Measurements from ENCODE around the gene SH2D7. TPM values are rescaled to one million over a fixed set of nuclear protein-coding genes. Genes with fewer than 3 reads are reported as not detected.

The SH2D7 gene
- polyA plus RNA-seq, 2 of the 4 experiments (the other 2 are of a cell fraction): not detected

DNA sequence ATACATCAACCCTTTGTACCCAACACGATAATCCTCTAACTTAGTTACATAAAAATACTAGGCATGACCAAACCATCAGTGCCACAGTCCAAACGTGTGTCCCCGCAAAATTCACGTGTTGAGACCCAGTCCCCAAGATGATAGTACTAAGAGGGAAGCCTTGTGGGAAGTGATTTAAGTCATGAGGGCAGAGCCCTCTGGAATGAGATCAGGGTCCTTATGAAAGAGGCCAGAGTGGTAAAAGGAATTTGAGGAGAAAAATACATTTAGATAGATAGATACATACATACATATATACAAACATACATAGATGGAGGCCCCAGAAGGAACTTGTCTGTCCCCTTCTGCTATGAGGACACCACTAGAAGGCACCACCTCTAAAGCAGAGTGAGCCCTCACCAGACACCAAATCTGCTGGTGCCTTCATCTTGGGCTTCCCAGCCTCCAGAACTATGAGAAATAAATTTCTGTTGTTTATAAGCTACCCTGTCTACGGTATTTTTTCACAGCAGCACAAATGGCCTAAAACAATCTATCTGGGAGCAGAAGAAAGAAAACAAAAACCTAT, 22.8 kb upstream of the SH2D7 start:
- peaks cover 42% of the 10 kb centered on the region for H3K4me1 ChIP-seq
- no peak for FAIRE-seq
- H3K4me2 ChIP-seq: peak overlapping the region; percentile 31; the same call in 1 of the 3 replicates
- CTCF ChIA-PET: interaction anchor here (1.0 to 5.8 kb wide), 5 partner anchors 10 to 171 kb away, joined by 3 to 32 read pairs (median 7); no protein-coding TSS in a partner anchor
- no peak for DNase-seq (ENCODE audit: low read depth in 1 of 2, low spot score in 1 of 2)
- no peak overlapping the region for H3K4me3 ChIP-seq
- H3K27ac ChIP-seq: 0 out of 6 replicates have a peak overlapping the region, but pooled peaks of 1 of the 2 experiments have one; percentile 3
- POLR2A ChIA-PET: no interaction called here
- no peaks in the 10 kb centered on the region for H3K9me3 ChIP-seq
- TF ChIP-seq CEBPB (IDR thresholded peaks at IDR 0.05): no peak
- no peak for TF ChIP-seq RCOR1 (IDR thresholded peaks at IDR 0.05; ENCODE audit: low read depth, low read length)
- TF ChIP-seq CBX2 (IDR thresholded peaks at IDR 0.05; ENCODE audit: borderline replicate concordance, low read depth): no peak
- TF ChIP-seq CTCF (IDR thresholded peaks at IDR 0.05): no peak
- no peak for TF ChIP-seq BHLHE40 (IDR thresholded peaks at IDR 0.05; ENCODE audit: low read depth, low read length)
- TF ChIP-seq NPAS2 (CRISPR knock-in tag; IDR thresholded peaks at IDR 0.05; ENCODE audit: borderline replicate concordance): no peak
- WGBS (ENCODE audit: missing lambda C conversion rate): 88% methylated on average over 5 of the region's 5 CpGs
- ATAC-seq: no peak

DNA sequence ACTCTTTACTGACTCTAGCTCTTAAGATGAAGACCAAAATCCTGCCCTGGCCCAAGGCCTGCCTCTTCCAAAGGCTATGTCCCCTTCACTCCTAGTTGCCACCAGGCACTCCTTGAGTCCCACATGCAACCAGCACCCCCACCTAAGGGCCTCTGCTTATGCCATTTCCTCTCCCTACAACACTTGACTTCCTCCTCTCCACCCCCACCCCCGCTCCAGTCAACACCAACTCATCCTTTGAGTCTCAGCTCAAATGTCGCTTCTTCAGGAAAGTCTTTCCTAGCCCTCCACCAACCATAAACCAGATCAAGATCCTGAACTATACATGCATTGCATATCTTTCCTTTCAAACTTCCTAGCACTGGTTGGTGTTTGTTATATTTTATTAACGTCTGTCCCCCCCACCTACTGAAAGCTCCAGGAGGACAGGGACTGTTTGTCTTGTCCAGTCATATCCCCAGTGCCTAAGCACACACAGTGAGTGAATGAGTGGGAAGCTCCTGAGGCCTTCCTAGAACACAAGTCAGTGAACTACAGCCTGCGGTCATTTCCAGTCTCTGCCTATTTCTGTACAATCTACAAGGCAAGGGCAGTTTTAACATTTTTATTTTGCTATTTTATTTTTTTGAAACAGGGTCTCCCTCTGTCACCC, 22.2 kb upstream of the SH2D7 start:
- ChIA-PET CTCF (interaction anchor here (1.0 to 5.8 kb wide), 6 partner anchors 11 to 170 kb away, joined by 3 to 32 read pairs (median 6); no protein-coding TSS in a partner anchor), POLR2A (interaction anchor here (1.2 kb wide), 1 partner anchor 13 kb away, joined by 6 read pairs; no protein-coding TSS in a partner anchor)
- Histone ChIP-seq H3K4me1 (peaks cover 42% of the 10 kb centered on the region), H3K4me3 (no peak overlapping the region), H3K4me2 (peak overlapping the region; percentile 31; the same call in 1 of the 3 replicates), H3K9me3 (no peaks in the 10 kb centered on the region), H3K27ac (0 out of 6 replicates have a peak overlapping the region, but pooled peaks of 1 of the 2 experiments have one; percentile 3)
- ATAC-seq: no peak
- no peak for TF ChIP-seq TFCP2L1 (CRISPR knock-in tag; IDR thresholded peaks at IDR 0.05)
- no peak for TF ChIP-seq RFX5 (IDR thresholded peaks at IDR 0.05)
- TF ChIP-seq RCOR1 (IDR thresholded peaks at IDR 0.05; ENCODE audit: low read depth, low read length): no peak
- no peak for TF ChIP-seq BHLHE40 (IDR thresholded peaks at IDR 0.05; ENCODE audit: low read depth, low read length)
- TF ChIP-seq HOXB5 (CRISPR knock-in tag; IDR thresholded peaks at IDR 0.05): no peak
- TF ChIP-seq TP53 (CRISPR knock-in tag; IDR thresholded peaks at IDR 0.05): no peak
- no peak for TF ChIP-seq SREBF2 (IDR thresholded peaks at IDR 0.05)
- no peak for TF ChIP-seq MAFK (IDR thresholded peaks at IDR 0.05; ENCODE audit: partially characterized antibody)
- TF ChIP-seq NR3C1 (IDR thresholded peaks at IDR 0.05): no peak
- no peak for TF ChIP-seq ZFP36 (IDR thresholded peaks at IDR 0.05; ENCODE audit: borderline replicate concordance, partially characterized antibody)
- no peak for TF ChIP-seq RARB (CRISPR knock-in tag; IDR thresholded peaks at IDR 0.05)
- no peak for TF ChIP-seq HES2 (IDR thresholded peaks at IDR 0.05)
- no peak for TF ChIP-seq CHD2 (IDR thresholded peaks at IDR 0.05; ENCODE audit: low read length, partially characterized antibody)
- TF ChIP-seq, protein P1, sequence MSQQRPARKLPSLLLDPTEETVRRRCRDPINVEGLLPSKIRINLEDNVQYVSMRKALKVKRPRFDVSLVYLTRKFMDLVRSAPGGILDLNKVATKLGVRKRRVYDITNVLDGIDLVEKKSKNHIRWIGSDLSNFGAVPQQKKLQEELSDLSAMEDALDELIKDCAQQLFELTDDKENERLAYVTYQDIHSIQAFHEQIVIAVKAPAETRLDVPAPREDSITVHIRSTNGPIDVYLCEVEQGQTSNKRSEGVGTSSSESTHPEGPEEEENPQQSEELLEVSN (IDR thresholded peaks at IDR 0.05; ENCODE audit: borderline replicate concordance, low read depth): no peak
- TF ChIP-seq HOXB13 (CRISPR knock-in tag; IDR thresholded peaks at IDR 0.05; ENCODE audit: low read depth): no peak
- no peak for TF ChIP-seq RNF2 (IDR thresholded peaks at IDR 0.05; ENCODE audit: borderline replicate concordance, low read depth)
- no peak for TF ChIP-seq CBX8 (IDR thresholded peaks at IDR 0.05)
- no peak for TF ChIP-seq HEYL (CRISPR knock-in tag; IDR thresholded peaks at IDR 0.05)
- TF ChIP-seq ESRRA (IDR thresholded peaks at IDR 0.05; ENCODE audit: borderline replicate concordance, low read length): no peak
- no peak for TF ChIP-seq EHF (CRISPR knock-in tag; IDR thresholded peaks at IDR 0.05)
- 66% methylated on average over 4 of the region's 4 CpGs for WGBS (ENCODE audit: missing lambda C conversion rate)
- FAIRE-seq: no peak
- no peak for DNase-seq (ENCODE audit: low read depth in 1 of 2, low spot score in 1 of 2)

Measured in A549 (cell line).